Measurements from ENCODE around the gene PRKD3. TPM values are rescaled to one million over a fixed set of nuclear protein-coding genes. Genes with fewer than 3 reads are reported as not detected.

PRKD3 gene
- total RNA-seq, 2 experiments from 2014 or later, result 40.5 to 44.1 TPM

DNA sequence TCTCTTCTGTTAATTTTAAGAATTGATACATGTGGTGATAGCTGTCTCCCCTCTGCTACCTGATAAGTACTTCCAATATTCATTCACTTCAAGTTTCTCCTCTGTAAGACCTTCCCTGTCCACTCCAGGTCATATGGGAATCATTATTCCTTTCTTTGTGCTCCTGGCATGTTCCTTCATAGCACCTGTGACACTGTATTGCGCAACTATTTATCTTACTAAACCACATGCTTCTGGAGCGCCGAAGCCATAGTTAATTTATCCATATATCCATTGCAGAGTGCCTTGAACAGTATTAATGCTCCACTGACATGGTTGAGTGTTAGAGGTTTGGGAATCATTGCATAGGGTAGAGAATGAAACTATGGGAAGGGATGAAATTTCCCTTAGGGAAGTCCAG is 7.9 kb upstream of the PRKD3 start:
- H3K9me3 ChIP-seq (ENCODE audit: control insufficient read depth in 1 of 2, insufficient read depth in 1 of 2, low read length in 2 of 2), result no peaks in the 10 kb centered on the region
- no peak overlapping the region for H3K27ac Mint-ChIP-seq
- no peak overlapping the region for H3K4me3 ChIP-seq (ENCODE audit: low read length)
- peaks cover 0 to 7% of the 10 kb centered on the region in 2 experiments for H3K27me3 ChIP-seq (ENCODE audit: control insufficient read depth in 1 of 2, insufficient read depth in 2 of 2, low read length in 2 of 2)
- CTCF ChIA-PET, result no interaction called here
- no peaks in the 10 kb centered on the region for H3K36me3 ChIP-seq (ENCODE audit: insufficient read depth, low read length)
- no peaks in the 10 kb centered on the region for H3K4me1 Mint-ChIP-seq (ENCODE audit: low read depth)
- H3K36me3 Mint-ChIP-seq (ENCODE audit: low read depth), result no peaks in the 10 kb centered on the region
- H3K4me3 Mint-ChIP-seq, result no peak overlapping the region
- POLR2A ChIA-PET, result no interaction called here
- intact Hi-C loops (cut with DNase I, micrococcal nuclease), result no loop called here
- H3K27ac ChIP-seq (ENCODE audit: low read depth in 1 of 2, low read length in 2 of 2), result no peak overlapping the region
- H3K27me3 Mint-ChIP-seq, result peaks cover under 1% of the 10 kb centered on the region
- TF ChIP-seq, protein P1, sequence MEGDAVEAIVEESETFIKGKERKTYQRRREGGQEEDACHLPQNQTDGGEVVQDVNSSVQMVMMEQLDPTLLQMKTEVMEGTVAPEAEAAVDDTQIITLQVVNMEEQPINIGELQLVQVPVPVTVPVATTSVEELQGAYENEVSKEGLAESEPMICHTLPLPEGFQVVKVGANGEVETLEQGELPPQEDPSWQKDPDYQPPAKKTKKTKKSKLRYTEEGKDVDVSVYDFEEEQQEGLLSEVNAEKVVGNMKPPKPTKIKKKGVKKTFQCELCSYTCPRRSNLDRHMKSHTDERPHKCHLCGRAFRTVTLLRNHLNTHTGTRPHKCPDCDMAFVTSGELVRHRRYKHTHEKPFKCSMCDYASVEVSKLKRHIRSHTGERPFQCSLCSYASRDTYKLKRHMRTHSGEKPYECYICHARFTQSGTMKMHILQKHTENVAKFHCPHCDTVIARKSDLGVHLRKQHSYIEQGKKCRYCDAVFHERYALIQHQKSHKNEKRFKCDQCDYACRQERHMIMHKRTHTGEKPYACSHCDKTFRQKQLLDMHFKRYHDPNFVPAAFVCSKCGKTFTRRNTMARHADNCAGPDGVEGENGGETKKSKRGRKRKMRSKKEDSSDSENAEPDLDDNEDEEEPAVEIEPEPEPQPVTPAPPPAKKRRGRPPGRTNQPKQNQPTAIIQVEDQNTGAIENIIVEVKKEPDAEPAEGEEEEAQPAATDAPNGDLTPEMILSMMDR (IDR thresholded peaks at IDR 0.05), result no peak
- H3K9me3 Mint-ChIP-seq, result no peaks in the 10 kb centered on the region
- H3K4me1 ChIP-seq (ENCODE audit: insufficient read depth, low read length), result no peaks in the 10 kb centered on the region
- DNase-seq (no peak), ATAC-seq (ENCODE audit: poor library complexity) (no peak)

DNA sequence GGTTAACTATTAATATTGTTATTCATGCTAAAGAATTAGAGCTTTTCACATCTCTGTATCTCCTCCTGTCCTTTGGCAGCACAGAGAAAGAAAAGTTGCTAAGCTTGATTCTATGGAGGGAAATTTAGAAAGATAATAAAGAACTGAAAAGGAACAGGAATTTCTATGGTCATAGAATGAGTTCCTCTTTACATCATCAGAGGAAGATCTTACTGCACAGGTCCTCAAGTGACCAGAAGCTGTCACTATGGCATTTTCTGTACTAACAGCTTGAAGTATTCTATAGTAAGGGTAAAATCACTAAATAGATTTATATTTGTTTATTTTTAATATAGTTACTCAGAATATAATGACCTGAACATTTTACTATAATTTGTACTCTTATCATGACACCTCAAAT is 6.0 kb upstream of the PRKD3 start:
- intact Hi-C loops (cut with DNase I, micrococcal nuclease), result no loop called here
- H3K27ac Mint-ChIP-seq, result no peak overlapping the region
- ATAC-seq (ENCODE audit: poor library complexity) (no peak), DNase-seq (no peak)
- Histone ChIP-seq H3K36me3 (ENCODE audit: insufficient read depth, low read length) (no peaks in the 10 kb centered on the region), H3K27ac (ENCODE audit: low read depth in 1 of 2, low read length in 2 of 2) (no peak overlapping the region), H3K27me3 (ENCODE audit: control insufficient read depth in 1 of 2, insufficient read depth in 2 of 2, low read length in 2 of 2) (peaks cover 0 to 7% of the 10 kb centered on the region in 2 experiments), H3K4me3 (ENCODE audit: low read length) (no peak overlapping the region), H3K4me1 (ENCODE audit: insufficient read depth, low read length) (peaks cover 2% of the 10 kb centered on the region), H3K9me3 (ENCODE audit: control insufficient read depth in 1 of 2, insufficient read depth in 1 of 2, low read length in 2 of 2) (no peaks in the 10 kb centered on the region)
- TF ChIP-seq, protein P1 (IDR thresholded peaks at IDR 0.05), result no peak
- POLR2A ChIA-PET, result interaction anchor here (1.0 kb wide), 1 partner anchor 12 kb away, joined by 4 read pairs; no protein-coding TSS in a partner anchor
- H3K27me3 Mint-ChIP-seq, result peaks cover 7% of the 10 kb centered on the region
- no peaks in the 10 kb centered on the region for H3K4me1 Mint-ChIP-seq (ENCODE audit: low read depth)
- CTCF ChIA-PET, result interaction anchor here (1.0 kb wide), 3 partner anchors 8 to 12 kb away, joined by 3 to 5 read pairs (median 4); no protein-coding TSS in a partner anchor
- no peak overlapping the region for H3K4me3 Mint-ChIP-seq
- H3K36me3 Mint-ChIP-seq (ENCODE audit: low read depth), result no peaks in the 10 kb centered on the region
- H3K9me3 Mint-ChIP-seq, result no peaks in the 10 kb centered on the region

DNA sequence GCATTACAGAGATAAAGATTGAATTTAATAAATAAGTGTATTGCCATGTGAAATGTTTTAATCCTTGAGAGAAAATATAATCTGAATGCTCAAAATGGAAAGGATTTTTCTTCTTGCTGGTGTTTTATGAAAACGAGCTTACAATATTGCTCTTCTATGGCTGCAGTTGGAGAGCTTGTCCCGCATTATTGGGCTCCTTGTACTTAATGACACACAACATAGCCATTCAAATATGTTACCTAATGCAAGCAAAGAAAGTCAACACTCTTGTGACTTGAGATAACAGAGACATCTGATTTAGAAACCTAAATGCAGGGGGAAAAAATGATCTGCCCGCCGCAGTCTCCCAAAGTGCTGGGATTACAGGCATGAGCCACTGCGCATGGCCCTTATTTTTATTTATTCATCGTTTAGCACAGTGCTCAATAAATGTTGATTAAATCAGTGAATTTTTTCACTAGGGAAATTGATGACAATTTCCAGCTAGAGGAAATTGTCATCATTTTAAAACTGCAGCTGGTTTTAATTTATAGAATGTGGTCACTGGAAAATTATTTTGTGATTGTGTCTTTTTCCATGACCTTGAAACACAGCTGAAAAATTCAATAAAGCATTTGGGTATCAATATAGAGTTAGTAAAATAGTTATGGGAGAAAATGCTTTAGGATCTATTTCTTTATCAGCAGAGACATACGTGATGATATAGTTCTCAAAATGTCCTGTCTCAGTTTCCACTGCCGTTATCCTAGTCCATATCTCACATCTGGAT is 2.4 kb upstream of the PRKD3 start:
- Histone ChIP-seq H3K9me3 (ENCODE audit: control insufficient read depth in 1 of 2, insufficient read depth in 1 of 2, low read length in 2 of 2) (no peaks in the 10 kb centered on the region), H3K27me3 (ENCODE audit: control insufficient read depth in 1 of 2, insufficient read depth in 2 of 2, low read length in 2 of 2) (peaks cover 0 to 7% of the 10 kb centered on the region in 2 experiments), H3K36me3 (ENCODE audit: insufficient read depth, low read length) (no peaks in the 10 kb centered on the region), H3K4me1 (ENCODE audit: insufficient read depth, low read length) (peaks cover 23% of the 10 kb centered on the region), H3K27ac (ENCODE audit: low read depth in 1 of 2, low read length in 2 of 2) (no peak overlapping the region), H3K4me3 (ENCODE audit: low read length) (no peak overlapping the region)
- peaks cover 29% of the 10 kb centered on the region for H3K4me1 Mint-ChIP-seq (ENCODE audit: low read depth)
- no peaks in the 10 kb centered on the region for H3K9me3 Mint-ChIP-seq
- H3K27me3 Mint-ChIP-seq, result peaks cover 12% of the 10 kb centered on the region
- peaks cover 10% of the 10 kb centered on the region for H3K36me3 Mint-ChIP-seq (ENCODE audit: low read depth)
- H3K27ac Mint-ChIP-seq, result no peak overlapping the region
- intact Hi-C loops (cut with DNase I, micrococcal nuclease), result loop anchor here in 1 of 2 experiments (5.0 kb wide), 1 partner anchor 65 kb away; no protein-coding TSS in a partner anchor
- no peak for DNase-seq
- ATAC-seq (ENCODE audit: poor library complexity), result no peak
- ChIA-PET CTCF (interaction anchor here (1.1 kb wide), 1 partner anchor 63 kb away, joined by 3 read pairs; no protein-coding TSS in a partner anchor), POLR2A (interaction anchor here (0.5 to 4.6 kb wide), 2 partner anchors 96 to 212 kb away, joined by 3 to 26 read pairs; partner anchors contain the start of genes CEBPZ and NDUFAF7)
- TF ChIP-seq, protein P1 (IDR thresholded peaks at IDR 0.05), result no peak
- H3K4me3 Mint-ChIP-seq, result peak overlapping the region; percentile 81
